Measurements from ENCODE around the gene PDCD1. TPM values are rescaled to one million over a fixed set of nuclear protein-coding genes. Genes with fewer than 3 reads are reported as not detected.

The PDCD1 gene
- total RNA-seq, 4 donors from 2014 or later: 1.2 to 2.5 (median 1.5) TPM

DNA sequence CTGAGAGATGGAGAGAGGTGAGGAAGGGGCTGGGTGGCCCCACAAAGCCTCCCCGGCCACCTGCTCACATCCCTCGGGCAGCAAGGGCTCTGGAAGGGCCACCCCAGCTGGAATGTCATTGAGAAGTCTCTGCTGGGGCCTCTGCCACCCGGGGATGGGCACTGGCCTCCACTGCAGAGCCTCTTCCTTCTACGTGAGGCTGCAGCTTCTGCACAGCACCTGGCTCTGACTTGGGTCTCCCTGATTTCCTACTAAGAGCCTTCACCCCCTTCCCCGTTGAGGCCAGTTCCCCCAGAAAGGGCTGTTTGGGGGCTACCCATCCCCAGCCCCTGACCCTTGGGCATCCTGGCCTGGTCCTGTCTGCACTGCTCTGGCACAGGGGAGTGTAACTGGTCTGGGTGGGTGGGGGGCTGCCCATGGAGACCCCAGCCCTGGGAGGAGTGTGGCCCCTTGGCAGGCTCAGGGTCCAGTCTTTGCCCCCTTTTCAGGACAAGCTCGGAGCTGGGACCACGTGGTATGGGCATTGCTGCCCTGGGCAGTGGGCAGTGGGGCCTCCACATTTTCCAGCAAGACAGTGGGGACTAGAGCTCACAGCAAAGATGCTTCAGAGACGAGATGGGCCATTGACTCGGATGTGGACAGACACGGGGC is 5.6 kb downstream of the PDCD1 start:
- DNase-seq: no peak
- no peaks in the 10 kb centered on the region for H3K9me3 ChIP-seq
- TF ChIP-seq, protein P1, sequence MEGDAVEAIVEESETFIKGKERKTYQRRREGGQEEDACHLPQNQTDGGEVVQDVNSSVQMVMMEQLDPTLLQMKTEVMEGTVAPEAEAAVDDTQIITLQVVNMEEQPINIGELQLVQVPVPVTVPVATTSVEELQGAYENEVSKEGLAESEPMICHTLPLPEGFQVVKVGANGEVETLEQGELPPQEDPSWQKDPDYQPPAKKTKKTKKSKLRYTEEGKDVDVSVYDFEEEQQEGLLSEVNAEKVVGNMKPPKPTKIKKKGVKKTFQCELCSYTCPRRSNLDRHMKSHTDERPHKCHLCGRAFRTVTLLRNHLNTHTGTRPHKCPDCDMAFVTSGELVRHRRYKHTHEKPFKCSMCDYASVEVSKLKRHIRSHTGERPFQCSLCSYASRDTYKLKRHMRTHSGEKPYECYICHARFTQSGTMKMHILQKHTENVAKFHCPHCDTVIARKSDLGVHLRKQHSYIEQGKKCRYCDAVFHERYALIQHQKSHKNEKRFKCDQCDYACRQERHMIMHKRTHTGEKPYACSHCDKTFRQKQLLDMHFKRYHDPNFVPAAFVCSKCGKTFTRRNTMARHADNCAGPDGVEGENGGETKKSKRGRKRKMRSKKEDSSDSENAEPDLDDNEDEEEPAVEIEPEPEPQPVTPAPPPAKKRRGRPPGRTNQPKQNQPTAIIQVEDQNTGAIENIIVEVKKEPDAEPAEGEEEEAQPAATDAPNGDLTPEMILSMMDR (IDR thresholded peaks at IDR 0.05): no peak
- no peak for TF ChIP-seq POLR2A (IDR thresholded peaks at IDR 0.05)
- H3K27me3 ChIP-seq: no peaks in the 10 kb centered on the region
- no peaks in the 10 kb centered on the region for H3K36me3 ChIP-seq
- no peak overlapping the region for H3K27ac ChIP-seq
- peaks cover 2 to 8% (median 6%) of the 10 kb centered on the region in 3 donors for H3K4me1 ChIP-seq
- H3K4me3 ChIP-seq: no peak overlapping the region
- intact Hi-C loops (cut with DNase I): no loop called here
- WGBS, 2 donors: 72 to 87% methylated on average over 3 to 7 of the region's 10 CpGs

DNA sequence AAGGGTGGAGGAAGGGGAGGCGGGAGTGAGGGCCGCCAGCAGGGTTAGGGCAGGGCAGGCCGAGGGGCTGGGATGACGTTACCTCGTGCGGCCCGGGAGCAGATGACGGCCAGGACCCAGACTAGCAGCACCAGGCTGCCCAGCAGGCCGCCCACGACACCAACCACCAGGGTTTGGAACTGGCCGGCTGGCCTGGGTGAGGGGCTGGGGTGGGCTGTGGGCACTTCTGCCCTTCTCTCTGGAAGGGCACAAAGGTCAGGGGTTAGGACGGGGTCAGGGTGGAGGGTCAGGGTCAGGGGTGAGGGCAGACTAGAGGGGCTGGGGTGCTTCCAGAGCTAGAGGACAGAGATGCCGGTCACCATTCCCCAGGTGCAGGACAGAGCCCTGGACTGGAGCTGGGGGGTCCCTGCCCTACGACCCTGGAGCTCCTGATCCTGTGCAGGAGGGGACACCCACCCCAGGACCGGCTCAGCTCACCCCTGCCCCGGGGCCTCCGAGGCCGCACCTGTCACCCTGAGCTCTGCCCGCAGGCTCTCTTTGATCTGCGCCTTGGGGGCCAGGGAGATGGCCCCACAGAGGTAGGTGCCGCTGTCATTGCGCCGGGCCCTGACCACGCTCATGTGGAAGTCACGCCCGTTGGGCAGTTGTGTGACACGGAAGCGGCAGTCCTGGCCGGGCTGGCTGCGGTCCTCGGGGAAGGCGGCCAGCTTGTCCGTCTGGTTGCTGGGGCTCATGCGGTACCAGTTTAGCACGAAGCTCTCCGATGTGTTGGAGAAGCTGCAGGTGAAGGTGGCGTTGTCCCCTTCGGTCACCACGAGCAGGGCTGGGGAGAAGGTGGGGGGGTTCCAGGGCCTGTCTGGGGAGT is 6.3 kb downstream of the PDCD1 start:
- Histone ChIP-seq H3K9me3 (no peaks in the 10 kb centered on the region), H3K27ac (no peak overlapping the region), H3K4me1 (peaks cover 2 to 8% (median 6%) of the 10 kb centered on the region in 3 donors), H3K36me3 (no peaks in the 10 kb centered on the region), H3K4me3 (no peak overlapping the region), H3K27me3 (no peaks in the 10 kb centered on the region)
- WGBS, 2 donors: 80 to 90% methylated on average over 1 to 9 of the region's 39 CpGs
- intact Hi-C loops (cut with DNase I): no loop called here
- DNase-seq: no peak
- TF ChIP-seq, protein P1 (IDR thresholded peaks at IDR 0.05): no peak
- TF ChIP-seq POLR2A (IDR thresholded peaks at IDR 0.05): no peak

DNA sequence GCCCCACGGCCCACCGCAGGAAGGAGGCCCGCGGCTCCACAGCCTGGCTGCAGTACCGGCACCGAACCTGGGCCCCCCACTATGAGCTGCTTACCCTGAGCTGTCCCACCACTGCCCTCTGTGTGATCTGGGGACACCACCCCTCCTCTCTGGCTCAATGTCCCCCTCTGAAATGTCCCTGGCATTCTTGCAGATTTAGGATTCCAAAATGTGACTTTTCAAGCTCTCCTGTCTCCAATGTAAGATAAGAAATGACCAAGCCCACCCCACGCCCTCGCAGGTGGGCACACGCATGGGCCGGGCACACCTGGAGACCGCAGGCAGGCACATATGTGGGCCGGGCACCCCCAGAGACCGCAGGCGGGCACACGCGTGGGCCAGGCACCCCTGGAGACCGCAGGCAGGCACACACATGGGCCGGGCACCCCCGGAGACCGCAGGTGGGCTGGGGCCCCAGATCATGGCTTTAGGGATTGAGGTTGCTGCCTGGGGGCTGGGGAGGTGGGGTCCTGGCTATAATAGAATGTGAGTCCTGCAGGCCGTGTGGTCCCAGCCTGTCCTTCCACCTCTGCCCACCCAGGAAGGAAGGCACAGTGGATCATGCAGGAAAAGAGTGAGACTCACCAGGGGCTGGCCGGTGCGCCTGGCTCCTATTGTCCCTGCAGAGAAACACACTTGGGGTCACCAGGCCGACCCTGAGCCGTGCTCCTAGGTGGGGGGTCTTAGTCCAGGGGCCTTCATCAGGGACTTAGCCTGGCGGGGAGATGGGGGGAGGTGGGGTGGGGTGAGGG is 7.2 kb downstream of the PDCD1 start:
- H3K27ac ChIP-seq: no peak overlapping the region
- TF ChIP-seq POLR2A (IDR thresholded peaks at IDR 0.05): no peak
- TF ChIP-seq, protein P1 (IDR thresholded peaks at IDR 0.05): no peak
- no peaks in the 10 kb centered on the region for H3K9me3 ChIP-seq
- H3K27me3 ChIP-seq: no peaks in the 10 kb centered on the region
- WGBS, 2 donors: 73% methylated on average over 8 of the region's 26 CpGs; no CpG with 5 or more reads in 1 of the 2 donors
- H3K4me3 ChIP-seq: no peak overlapping the region
- no peak for DNase-seq
- peaks cover 2 to 8% (median 6%) of the 10 kb centered on the region in 3 donors for H3K4me1 ChIP-seq
- intact Hi-C loops (cut with DNase I): no loop called here
- no peaks in the 10 kb centered on the region for H3K36me3 ChIP-seq

DNA sequence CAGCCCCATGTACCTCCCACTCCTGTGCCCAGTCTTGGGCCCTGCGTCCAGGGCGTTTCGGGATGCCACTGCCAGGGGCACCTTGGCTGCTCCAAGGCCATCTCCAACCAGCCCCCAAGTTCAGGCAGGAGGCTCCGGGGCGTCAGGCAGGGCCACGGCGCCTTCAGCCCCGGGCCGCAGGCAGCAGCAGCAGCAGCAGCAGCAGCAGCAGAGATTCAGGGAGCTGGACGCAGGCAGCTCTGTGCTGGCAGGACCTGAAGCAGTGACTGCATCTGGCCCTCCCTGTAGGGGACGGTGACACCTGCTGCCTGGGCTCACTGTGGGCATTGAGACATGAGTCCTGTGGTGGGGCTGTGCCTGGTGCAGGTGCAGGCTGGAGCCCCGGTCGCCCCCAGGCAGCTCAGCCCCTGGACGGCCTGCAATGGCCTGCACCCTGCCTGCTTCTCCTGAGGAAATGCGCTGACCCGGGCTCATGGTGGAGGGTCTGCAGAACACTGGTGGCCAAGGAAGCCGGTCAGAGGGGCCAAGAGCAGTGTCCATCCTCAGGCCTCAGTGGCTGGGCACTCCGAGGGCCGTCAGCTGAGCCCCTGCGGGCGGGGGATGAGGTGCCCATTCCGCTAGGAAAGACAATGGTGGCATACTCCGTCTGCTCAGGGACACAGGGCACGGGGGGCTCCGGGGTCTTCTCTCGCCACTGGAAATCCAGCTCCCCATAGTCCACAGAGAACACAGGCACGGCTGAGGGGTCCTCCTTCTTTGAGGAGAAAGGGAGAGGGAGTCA is 8.0 kb downstream of the PDCD1 start:
- Histone ChIP-seq H3K27me3 (no peaks in the 10 kb centered on the region), H3K4me3 (no peak overlapping the region), H3K4me1 (peaks cover 2 to 8% (median 6%) of the 10 kb centered on the region in 3 donors), H3K27ac (no peak overlapping the region), H3K36me3 (no peaks in the 10 kb centered on the region), H3K9me3 (no peaks in the 10 kb centered on the region)
- no peak for DNase-seq
- intact Hi-C loops (cut with DNase I): no loop called here
- 90% methylated on average over 2 of the region's 27 CpGs; no CpG with 5 or more reads in 1 of the 2 donors for WGBS, 2 donors
- TF ChIP-seq POLR2A (IDR thresholded peaks at IDR 0.05): no peak
- TF ChIP-seq, protein P1 (IDR thresholded peaks at IDR 0.05): no peak

All from esophagus squamous epithelium (tissue), 5 donors.